ENCODE results near the gene SUN2.

DNA sequence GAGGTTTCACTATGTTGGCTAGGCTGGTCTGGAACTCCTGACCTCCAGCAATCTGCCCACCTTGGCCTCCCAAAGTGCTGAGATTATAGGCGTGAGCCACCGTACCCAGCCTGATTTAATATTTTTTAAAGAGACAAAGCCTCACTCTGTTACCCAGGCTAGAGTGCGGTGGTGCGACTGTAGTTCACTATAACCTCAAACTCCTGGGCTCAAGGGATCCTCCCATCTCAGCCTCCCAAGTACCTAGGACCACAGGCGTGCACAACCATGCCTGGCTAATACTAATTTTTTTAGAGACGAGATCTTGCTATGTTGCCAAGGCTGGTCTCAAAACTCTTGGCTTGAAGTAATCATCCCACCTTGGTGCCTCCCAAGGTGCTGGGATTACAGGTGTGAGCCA lies 36.6 kb downstream of the SUN2 start:
- no peak for TF ChIP-seq CTCF (IDR thresholded peaks at IDR 0.05 in 4 of 5, conservative IDR thresholded peaks at IDR 0.05 in 1 of 5)
- no peak for TF ChIP-seq POLR2A (IDR thresholded peaks at IDR 0.05)

Measured in gastrocnemius medialis (tissue), 4 donors.